ENCODE data around the gene AMHR2. TPM values are rescaled to one million over a fixed set of nuclear protein-coding genes. Genes with fewer than 3 reads are reported as not detected.

AMHR2 gene
- total RNA-seq, 1 donor from 2014 or later, result not detected

GRCh38 chr12:53472056-53472582, 48.5 kb downstream of the AMHR2 start:
- H3K9ac ChIP-seq (ENCODE audit: low read length), result no peak overlapping the region
- no peaks in the 10 kb centered on the region for H3K27me3 Mint-ChIP-seq (ENCODE audit: low read depth, unreplicated experiment)
- DNase-seq (ENCODE audit: low read depth), result no peak
- H2AFZ ChIP-seq (ENCODE audit: low read depth, low read length), result no peak overlapping the region
- H3K4me1 Mint-ChIP-seq (ENCODE audit: low read depth, unreplicated experiment), result peaks cover 37% of the 10 kb centered on the region
- no peak for FAIRE-seq
- H3K4me3 ChIP-seq (ENCODE audit: insufficient read depth, low read depth, low read length), result no peak overlapping the region
- H3K27ac ChIP-seq (ENCODE audit: low read depth, low read length), result no peak overlapping the region
- peaks cover 94% of the 10 kb centered on the region for H3K79me2 ChIP-seq (ENCODE audit: insufficient read depth, low read length)
- H3K36me3 Mint-ChIP-seq (ENCODE audit: low read depth, unreplicated experiment), result peaks cover 34% of the 10 kb centered on the region
- no peaks in the 10 kb centered on the region for H3K9me3 Mint-ChIP-seq (ENCODE audit: unreplicated experiment)
- no peaks in the 10 kb centered on the region for H3K27me3 ChIP-seq (ENCODE audit: insufficient read depth, low read length)
- H3K36me3 ChIP-seq (ENCODE audit: insufficient read depth, low read length), result peaks cover 90% of the 10 kb centered on the region
- no peak overlapping the region for H3K27ac Mint-ChIP-seq (ENCODE audit: unreplicated experiment)
- peaks cover 3% of the 10 kb centered on the region for H3K4me1 ChIP-seq (ENCODE audit: insufficient read depth, low read length)
- no peak overlapping the region for H3K4me3 Mint-ChIP-seq (ENCODE audit: unreplicated experiment)
- no peak overlapping the region for H3K4me2 ChIP-seq (ENCODE audit: low read length)
- no peaks in the 10 kb centered on the region for H3K9me3 ChIP-seq (ENCODE audit: insufficient read depth, low read depth, low read length)
- H4K20me1 ChIP-seq (ENCODE audit: insufficient read depth, low read length), result peaks cover 95% of the 10 kb centered on the region
- TF ChIP-seq CTCF (IDR thresholded peaks at IDR 0.05; ENCODE audit: insufficient read depth, low read depth, low read length) (no peak), EZH2 (IDR thresholded peaks at IDR 0.05; ENCODE audit: insufficient read depth, low read length) (no peak)

- Histone ChIP-seq H3K9me3 (ENCODE audit: insufficient read depth, low read depth, low read length) (no peaks in the 10 kb centered on the region), H3K9ac (ENCODE audit: low read length) (peak overlapping the region; percentile 12), H4K20me1 (ENCODE audit: insufficient read depth, low read length) (peaks cover 96% of the 10 kb centered on the region), H3K27me3 (ENCODE audit: insufficient read depth, low read length) (no peaks in the 10 kb centered on the region), H3K4me1 (ENCODE audit: insufficient read depth, low read length) (peaks cover 3% of the 10 kb centered on the region), H2AFZ (ENCODE audit: low read depth, low read length) (no peak overlapping the region), H3K4me3 (ENCODE audit: insufficient read depth, low read depth, low read length) (no peak overlapping the region), H3K79me2 (ENCODE audit: insufficient read depth, low read length) (peaks cover 91% of the 10 kb centered on the region), H3K27ac (ENCODE audit: low read depth, low read length) (peak overlapping the region; percentile 4), H3K36me3 (ENCODE audit: insufficient read depth, low read length) (peaks cover 84% of the 10 kb centered on the region), H3K4me2 (ENCODE audit: low read length) (peak overlapping the region; percentile 2)
- no peak overlapping the region for H3K4me3 Mint-ChIP-seq (ENCODE audit: unreplicated experiment)
- peaks cover 39% of the 10 kb centered on the region for H3K4me1 Mint-ChIP-seq (ENCODE audit: low read depth, unreplicated experiment)
- H3K9me3 Mint-ChIP-seq (ENCODE audit: unreplicated experiment), result no peaks in the 10 kb centered on the region
- no peak for DNase-seq (ENCODE audit: low read depth)
- H3K27ac Mint-ChIP-seq (ENCODE audit: unreplicated experiment), result no peak overlapping the region
- H3K27me3 Mint-ChIP-seq (ENCODE audit: low read depth, unreplicated experiment), result no peaks in the 10 kb centered on the region
- no peak for TF ChIP-seq CTCF (IDR thresholded peaks at IDR 0.05; ENCODE audit: insufficient read depth, low read depth, low read length)
- no peak for TF ChIP-seq EZH2 (IDR thresholded peaks at IDR 0.05; ENCODE audit: insufficient read depth, low read length)
- H3K36me3 Mint-ChIP-seq (ENCODE audit: low read depth, unreplicated experiment), result peaks cover 28% of the 10 kb centered on the region
- no peak for FAIRE-seq
Measured at GRCh38 chr12:53474077-53474476, 50.4 kb downstream of the AMHR2 start.

- TF ChIP-seq EZH2 (IDR thresholded peaks at IDR 0.05; ENCODE audit: insufficient read depth, low read length) (no peak), CTCF (IDR thresholded peaks at IDR 0.05; ENCODE audit: insufficient read depth, low read depth, low read length) (no peak)
- H3K27me3 ChIP-seq (ENCODE audit: insufficient read depth, low read length), result no peaks in the 10 kb centered on the region
- peak overlapping the region; percentile 4 for H3K27ac ChIP-seq (ENCODE audit: low read depth, low read length)
- Mint-ChIP-seq H3K4me1 (ENCODE audit: low read depth, unreplicated experiment) (peaks cover 43% of the 10 kb centered on the region), H3K4me3 (ENCODE audit: unreplicated experiment) (peak overlapping the region; percentile 70), H3K27me3 (ENCODE audit: low read depth, unreplicated experiment) (no peaks in the 10 kb centered on the region), H3K36me3 (ENCODE audit: low read depth, unreplicated experiment) (peaks cover 30% of the 10 kb centered on the region), H3K27ac (ENCODE audit: unreplicated experiment) (peak overlapping the region; percentile 75), H3K9me3 (ENCODE audit: unreplicated experiment) (no peaks in the 10 kb centered on the region)
- H3K4me3 ChIP-seq (ENCODE audit: insufficient read depth, low read depth, low read length), result no peak overlapping the region
- H3K4me2 ChIP-seq (ENCODE audit: low read length), result no peak overlapping the region
- H2AFZ ChIP-seq (ENCODE audit: low read depth, low read length), result no peak overlapping the region
- H3K4me1 ChIP-seq (ENCODE audit: insufficient read depth, low read length), result peaks cover 5% of the 10 kb centered on the region
- peak overlapping the region; percentile 12 for H3K9ac ChIP-seq (ENCODE audit: low read length)
- H4K20me1 ChIP-seq (ENCODE audit: insufficient read depth, low read length), result peaks cover 96% of the 10 kb centered on the region
- peaks cover 83% of the 10 kb centered on the region for H3K36me3 ChIP-seq (ENCODE audit: insufficient read depth, low read length)
- no peak for FAIRE-seq
- H3K79me2 ChIP-seq (ENCODE audit: insufficient read depth, low read length), result peaks cover 86% of the 10 kb centered on the region
- DNase-seq (ENCODE audit: low read depth), result no peak
- H3K9me3 ChIP-seq (ENCODE audit: insufficient read depth, low read depth, low read length), result no peaks in the 10 kb centered on the region
Measured at GRCh38 chr12:53474819-53475218, 51.2 kb downstream of the AMHR2 start.
